ENCODE measurements around the gene ADPRHL1. TPM values are rescaled to one million over a fixed set of nuclear protein-coding genes. Genes with fewer than 3 reads are reported as not detected.
"Not testable (repeated sequence)": the region's sequence is repeated elsewhere in the genome, so short reads cannot be mapped to it uniquely, and the experiment has no call there.

ADPRHL1 gene
- total RNA-seq, 1 donor from 2014 or later, result 5.6 TPM

- no peak for DNase-seq (ENCODE audit: low read depth)
Observed at GRCh38 chr13:113456116-113456702, 2.9 kb upstream of the ADPRHL1 start.

DNA sequence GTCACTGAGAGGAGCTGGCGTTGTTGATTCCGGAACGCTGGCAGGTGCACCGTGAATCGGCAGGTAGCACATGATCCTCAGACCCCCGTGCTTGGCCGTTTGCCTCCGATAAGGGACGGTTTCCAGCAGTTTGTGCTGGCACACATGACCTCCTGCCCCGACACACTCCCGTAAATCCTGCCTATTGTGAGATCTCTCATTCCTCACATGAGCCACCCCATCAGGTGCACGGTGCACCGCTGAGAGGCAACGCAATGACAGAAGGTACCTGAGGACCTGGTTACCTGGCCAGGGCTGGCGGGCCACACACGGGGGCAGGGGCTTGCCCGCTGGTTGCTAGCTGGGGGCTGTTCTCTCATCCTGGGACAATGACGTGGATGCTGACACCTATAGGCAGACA is 2.1 kb upstream of the ADPRHL1 start:
- no peak for DNase-seq (ENCODE audit: low read depth)

GRCh38 chr13:113454936-113455335 is 1.6 kb upstream of the ADPRHL1 start:
- no peak for DNase-seq (ENCODE audit: low read depth)

GRCh38 chr13:113452466-113452865 is 822 bp downstream of the ADPRHL1 start:
- DNase-seq (ENCODE audit: low read depth), result no peak

DNA sequence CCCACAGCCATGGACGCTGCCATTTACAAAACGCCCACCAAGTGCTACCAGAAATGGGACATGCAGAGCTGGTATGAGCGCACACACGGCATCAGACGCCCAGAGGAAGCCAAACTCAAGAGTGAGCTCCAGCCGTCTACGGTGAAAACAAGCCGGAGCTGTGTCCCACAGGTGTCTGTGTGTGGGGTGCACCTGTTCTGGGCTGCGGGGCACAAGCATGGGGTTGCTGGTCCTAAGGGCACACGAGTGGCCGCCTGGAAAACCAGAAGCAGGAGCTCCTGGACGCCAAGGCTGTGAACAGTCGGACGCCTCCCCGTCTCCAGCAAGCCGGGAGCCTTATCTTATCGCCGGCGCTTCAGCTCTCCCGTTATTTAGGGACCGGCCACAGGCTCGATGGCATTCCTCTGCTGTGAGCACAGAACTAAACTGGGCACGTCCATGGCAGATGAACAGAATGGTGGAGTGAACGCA is 1.3 kb downstream of the ADPRHL1 start:
- DNase-seq (ENCODE audit: low read depth), result no peak

- DNase-seq (ENCODE audit: low read depth), result not testable (repeated sequence)
Observed at GRCh38 chr13:113450861-113451620, 2.2 kb downstream of the ADPRHL1 start.

GRCh38 chr13:113450348-113450744 is 2.9 kb downstream of the ADPRHL1 start:
- not testable (repeated sequence) for DNase-seq (ENCODE audit: low read depth)

GRCh38 chr13:113449693-113450347 is 3.5 kb downstream of the ADPRHL1 start:
- DNase-seq (ENCODE audit: low read depth), result no peak

DNA sequence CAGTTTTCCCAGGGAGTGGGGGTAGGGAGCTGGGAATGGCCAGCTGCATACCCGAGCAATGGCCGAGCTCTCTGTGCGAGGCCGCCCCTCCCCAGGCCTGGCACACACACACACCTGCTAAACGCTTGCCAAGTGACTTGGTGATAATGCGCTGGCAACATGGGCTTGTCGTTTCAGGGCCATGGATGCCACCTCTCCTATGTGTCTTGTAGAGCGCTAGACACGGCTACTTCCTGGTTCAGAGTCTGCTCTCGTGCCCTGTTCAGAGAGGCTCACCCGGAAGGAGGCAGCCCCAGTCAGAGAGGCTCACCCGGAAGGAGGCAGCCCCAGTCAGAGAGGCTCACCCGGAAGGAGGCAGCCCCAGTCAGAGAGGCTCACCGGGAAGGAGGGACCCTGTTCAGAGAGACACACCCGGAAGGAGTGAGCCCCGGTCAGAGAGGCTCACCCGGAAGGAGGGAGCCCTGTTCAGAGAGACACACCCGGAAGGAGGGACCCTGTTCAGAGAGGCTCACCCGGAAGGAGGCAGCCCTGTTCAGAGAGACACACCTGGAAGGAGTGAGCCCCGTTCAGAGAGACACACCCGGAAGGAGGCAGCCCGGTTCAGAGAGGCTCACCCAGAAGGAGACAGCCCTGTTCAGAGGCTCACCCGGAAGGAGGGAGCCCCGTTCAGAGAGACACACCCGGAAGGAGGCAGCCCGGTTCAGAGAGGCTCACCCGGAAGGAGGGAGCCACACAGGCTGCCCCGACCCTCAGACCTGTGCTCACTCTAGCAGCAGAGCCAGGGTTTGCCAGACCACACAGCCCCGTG is 4.2 kb downstream of the ADPRHL1 start:
- DNase-seq (ENCODE audit: low read depth), result no peak

GRCh38 chr13:113448545-113448884 is 4.8 kb downstream of the ADPRHL1 start:
- DNase-seq (ENCODE audit: low read depth), result no peak

DNA sequence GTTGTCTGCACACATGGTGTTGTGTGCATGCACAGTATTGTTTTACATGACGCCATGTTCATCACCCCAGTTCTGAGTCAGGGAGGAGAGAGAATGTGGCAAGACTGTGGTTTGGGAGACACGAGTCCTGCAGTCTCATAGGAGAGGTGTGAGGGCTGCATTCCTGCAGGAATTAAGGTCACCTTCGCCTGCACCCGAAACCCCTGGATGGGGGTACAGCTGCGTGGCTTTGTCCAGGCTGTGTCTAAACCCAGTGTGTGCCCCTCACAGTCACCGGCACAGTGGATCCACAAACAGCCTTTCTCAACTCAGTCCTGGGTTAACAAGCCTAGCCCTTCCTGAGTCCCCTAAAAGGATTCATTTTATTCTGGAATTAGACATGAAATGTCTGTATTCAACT is 5.7 kb downstream of the ADPRHL1 start:
- DNase-seq (ENCODE audit: low read depth), result no peak

GRCh38 chr13:113446488-113446854 is 6.8 kb downstream of the ADPRHL1 start:
- no peak for DNase-seq (ENCODE audit: low read depth)

DNA sequence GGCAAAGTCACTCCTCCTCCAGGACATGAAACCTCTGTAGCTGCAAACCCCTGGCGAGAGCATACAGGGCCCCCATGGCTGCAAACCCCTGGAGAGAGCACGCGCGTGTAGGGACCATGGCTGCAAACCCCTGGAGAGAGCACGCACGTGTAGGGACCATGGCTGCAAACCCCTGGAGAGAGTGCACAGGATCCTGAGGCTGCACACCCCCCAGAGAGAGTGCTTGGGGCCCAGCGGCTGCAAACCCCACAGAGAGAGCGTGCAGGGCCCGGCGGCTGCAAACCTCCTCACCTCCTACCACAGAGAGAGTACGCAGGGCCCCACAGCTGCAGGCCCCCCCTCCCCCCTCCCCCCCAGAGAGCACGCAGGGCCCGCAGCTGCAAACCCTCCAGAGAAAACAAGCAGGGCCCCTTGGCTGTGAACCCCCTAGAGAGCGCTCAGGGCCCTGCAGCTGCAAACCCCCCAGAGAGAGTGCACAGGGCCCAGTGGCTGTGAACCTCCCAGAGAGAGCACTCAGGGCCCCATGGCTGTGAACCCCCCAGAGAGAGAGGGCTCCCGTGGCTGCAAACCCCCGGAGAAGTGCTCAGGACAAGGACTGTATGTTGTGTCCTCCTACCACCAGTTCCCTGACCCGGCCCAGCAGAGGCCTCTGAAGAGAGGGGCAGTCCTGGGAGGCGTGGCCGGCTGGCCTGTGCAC is 7.3 kb downstream of the ADPRHL1 start:
- DNase-seq (ENCODE audit: low read depth), result no peak

DNA sequence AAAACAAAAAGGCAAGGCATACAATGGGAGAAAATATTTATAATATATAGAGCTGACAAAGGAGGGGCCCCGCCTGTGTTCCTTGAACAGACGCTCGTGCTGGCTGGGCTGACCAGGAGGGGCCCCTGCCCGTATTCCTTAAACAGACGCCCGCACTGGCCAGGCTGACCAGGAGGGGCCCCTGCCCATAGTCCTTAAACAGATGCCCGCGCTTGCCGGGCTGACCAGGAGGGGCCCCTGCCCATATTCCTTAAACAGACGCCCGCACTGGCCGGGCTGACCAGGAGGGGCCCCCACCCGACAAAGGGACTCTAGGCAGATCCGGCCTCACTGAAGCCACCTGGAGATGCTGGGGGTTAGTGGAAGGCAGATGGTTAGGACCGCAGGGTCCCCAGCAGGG is 9.3 kb downstream of the ADPRHL1 start:
- DNase-seq (ENCODE audit: low read depth), result no peak

GRCh38 chr13:113442985-113443362 is 10.3 kb downstream of the ADPRHL1 start:
- no peak for DNase-seq (ENCODE audit: low read depth)

- no peak for DNase-seq (ENCODE audit: low read depth)
Observed at GRCh38 chr13:113442354-113442984, 10.8 kb downstream of the ADPRHL1 start.

GRCh38 chr13:113441661-113442060 is 11.6 kb downstream of the ADPRHL1 start:
- DNase-seq (ENCODE audit: low read depth), result no peak

GRCh38 chr13:113437408-113438010 is 15.8 kb downstream of the ADPRHL1 start:
- DNase-seq (ENCODE audit: low read depth), result no peak

- not testable (repeated sequence) for DNase-seq (ENCODE audit: low read depth)
Observed at GRCh38 chr13:113436866-113437265, 16.4 kb downstream of the ADPRHL1 start.

- DNase-seq (ENCODE audit: low read depth), result not testable (repeated sequence)
Observed at GRCh38 chr13:113435907-113436306, 17.4 kb downstream of the ADPRHL1 start.
